Right renal pelvis (tissue), 4 donors: Measurements from ENCODE around the gene CBLB. TPM values are rescaled to one million over a fixed set of nuclear protein-coding genes. Genes with fewer than 3 reads are reported as not detected.

Experiments
- DNase-seq, 4 donors: peaks; one replicate each; pipeline ENCODE4 v3.0.0-alpha.2; 2013; ENCODE audit warnings: low read depth in 4 of 4, low spot score in 3 of 4, missing footprints in 1 of 4
- polyA plus RNA-seq, 4 donors: library from polyadenylated mRNA; unstranded; fragments of 120-200 nt; gene quantifications; one replicate each; pipeline ENCODE4 v1.2.1, GENCODE V29; 2013; ENCODE audit not compliant: insufficient read length in 4 of 4

CBLB gene
- polyA plus RNA-seq, 4 donors = 42.0 to 59.3 (median 50.5) TPM

DNA sequence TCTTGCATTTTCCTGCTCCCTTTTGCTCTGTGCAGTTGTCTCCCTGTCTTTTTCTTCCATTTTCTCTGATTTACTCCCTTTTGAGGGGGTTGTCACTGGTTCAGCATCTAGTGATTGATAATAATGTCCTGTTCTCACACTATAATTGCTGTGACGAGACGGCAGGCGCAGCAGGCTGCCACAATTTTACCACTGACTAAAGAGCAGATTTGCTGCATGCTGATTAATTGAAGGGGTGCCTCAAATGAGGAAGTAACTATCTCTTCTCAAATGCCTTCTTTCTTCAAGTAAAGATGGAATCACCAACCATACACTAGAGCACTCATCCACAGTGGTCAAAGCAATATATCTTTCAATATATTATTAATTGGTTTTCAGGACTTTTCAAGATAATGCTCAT, 219.3 kb downstream of the CBLB start:
- DNase-seq = no peak

DNA sequence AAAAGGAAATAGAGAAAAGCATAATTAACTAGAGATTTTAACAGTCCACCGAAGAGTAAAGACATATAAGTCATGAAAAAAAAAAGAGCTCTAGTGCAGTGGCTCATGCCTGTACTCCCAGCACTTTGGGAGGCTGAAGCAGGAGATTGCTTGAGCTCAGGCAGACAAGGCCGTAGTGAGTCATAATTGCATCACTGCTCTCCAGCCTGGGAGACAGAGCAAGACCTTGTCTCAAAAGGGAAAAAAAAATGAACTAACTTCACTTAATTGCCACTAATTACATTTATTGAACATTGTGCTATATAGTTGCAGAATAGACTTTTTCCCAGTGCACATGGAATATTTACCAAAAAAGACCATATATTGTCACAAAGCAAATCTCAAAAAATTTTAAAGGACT, 221.8 kb downstream of the CBLB start:
- no peak for DNase-seq

DNA sequence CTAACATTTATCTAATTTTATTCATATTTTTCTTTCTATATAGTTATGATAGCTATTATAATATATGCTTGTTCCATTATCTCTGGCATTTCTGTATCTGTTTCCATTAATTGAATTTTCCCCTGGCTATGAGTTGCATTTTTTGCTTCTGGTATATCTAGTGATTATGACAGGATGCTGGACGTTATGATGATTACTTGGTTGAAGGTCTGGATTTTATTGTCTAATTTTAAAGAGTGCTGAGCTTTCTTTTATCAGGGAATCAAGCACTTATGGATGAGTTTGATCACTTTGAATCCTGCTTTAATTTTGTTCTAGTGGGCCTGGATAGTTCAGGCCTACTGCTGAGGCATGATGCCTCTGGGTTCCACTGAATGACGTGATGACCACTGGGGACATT, 229.7 kb downstream of the CBLB start:
- no peak for DNase-seq

GRCh38 chr3:105634708-105635107, 234.1 kb downstream of the CBLB start:
- DNase-seq = no peak

DNA sequence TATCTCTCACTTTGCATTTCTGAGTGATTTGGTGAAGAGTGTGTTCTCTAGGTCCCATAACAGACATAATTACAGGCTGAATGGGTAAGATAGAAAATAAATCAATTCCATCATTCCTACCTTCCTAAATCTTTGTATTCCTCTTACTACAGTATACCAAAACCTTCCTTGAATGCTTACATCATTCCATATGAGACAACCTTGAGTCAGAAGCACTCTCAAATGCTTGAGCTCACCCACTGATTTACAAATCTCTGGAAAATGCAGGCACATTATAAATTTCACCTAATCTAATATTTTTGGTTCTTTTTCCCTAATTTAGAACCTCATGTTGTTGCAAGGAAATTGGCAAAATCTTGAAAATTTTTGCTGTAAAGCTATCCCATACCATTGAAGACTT, 239.1 kb downstream of the CBLB start:
- DNase-seq = no peak

- DNase-seq = no peak
Measured at GRCh38 chr3:105626739-105627138, 242.1 kb downstream of the CBLB start.

DNA sequence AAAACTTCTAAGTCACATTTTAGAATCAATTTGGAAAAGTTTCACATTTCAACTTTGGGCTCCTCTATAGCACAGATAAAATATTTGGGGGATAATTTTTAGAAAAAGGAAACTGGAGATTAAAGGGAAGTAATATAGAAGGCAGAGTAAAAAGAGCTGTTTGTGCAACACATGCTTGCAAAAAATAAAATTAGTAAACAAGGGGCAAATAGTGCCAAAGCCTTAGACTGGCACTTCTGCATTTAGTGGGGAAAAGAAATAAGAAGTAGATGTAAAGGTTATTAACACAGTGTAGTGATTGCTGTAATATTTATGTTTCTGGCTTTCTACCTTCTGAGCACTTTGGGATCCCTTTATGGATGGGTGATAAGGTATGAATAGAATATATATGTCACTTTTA, 246.6 kb downstream of the CBLB start:
- no peak for DNase-seq

DNA sequence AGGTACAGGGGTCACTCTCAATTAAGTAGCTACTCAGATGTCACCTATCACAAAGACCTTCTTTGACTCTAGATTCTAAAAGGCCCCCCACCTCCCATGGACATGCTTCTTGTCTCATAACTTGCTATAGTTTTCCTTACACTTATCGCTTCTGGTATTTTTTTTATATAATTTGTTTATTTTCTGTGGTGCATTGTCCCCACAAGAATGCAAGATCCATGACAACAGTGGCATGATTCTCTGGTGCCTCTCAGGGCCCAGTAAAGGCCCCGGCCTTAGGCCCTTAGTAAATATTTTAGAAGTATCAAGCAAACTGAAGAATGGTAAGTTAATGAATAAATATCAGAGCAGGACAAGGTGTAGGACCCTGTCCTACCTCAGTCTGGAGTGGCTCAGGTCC, 248.6 kb downstream of the CBLB start:
- no peak for DNase-seq

GRCh38 chr3:105619651-105620050, 249.2 kb downstream of the CBLB start:
- no peak for DNase-seq

DNA sequence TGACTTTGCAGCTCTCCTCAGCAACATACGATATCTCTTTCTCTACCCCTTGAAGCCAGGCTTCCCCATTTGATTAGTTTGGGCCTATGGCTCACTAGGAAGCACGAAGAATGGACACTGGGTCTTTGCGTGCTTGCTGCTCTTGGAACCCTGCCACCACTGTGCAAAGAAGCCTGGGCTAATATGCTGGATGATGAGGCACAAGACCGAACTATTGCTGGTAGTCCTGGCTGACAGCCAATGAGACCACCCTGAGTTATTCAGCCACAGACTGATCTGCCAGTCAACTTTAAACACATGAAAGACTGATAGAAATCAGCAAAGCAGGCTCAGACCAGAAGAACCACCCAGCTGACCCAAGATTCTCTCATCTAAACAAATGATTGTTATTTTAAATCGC, 250.3 kb downstream of the CBLB start:
- DNase-seq = no peak

GRCh38 chr3:105616374-105617121, 252.3 kb downstream of the CBLB start:
- DNase-seq = no peak

GRCh38 chr3:105615814-105616213, 253.0 kb downstream of the CBLB start:
- DNase-seq = no peak

GRCh38 chr3:105614288-105615030, 254.4 kb downstream of the CBLB start:
- DNase-seq = no peak

DNA sequence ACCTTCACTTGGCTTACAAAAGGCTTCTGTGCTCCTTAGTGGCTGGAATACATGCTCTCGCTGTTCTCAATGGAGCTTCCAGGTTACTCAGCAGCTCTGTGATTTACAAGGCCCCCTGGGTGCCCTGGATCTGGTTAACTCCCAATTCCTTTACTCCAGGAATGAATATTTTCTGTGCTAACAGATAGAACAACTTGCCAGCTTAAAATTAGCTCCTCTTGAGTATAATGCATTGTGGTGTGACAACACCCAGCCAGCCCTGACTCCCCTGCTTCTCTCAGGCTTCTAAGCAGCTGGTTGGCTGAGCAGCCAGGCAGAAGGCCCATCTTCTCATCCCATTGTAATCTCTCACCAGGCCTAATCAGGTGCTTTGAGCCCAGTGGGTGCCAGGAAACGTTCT, 255.7 kb downstream of the CBLB start:
- no peak for DNase-seq

DNA sequence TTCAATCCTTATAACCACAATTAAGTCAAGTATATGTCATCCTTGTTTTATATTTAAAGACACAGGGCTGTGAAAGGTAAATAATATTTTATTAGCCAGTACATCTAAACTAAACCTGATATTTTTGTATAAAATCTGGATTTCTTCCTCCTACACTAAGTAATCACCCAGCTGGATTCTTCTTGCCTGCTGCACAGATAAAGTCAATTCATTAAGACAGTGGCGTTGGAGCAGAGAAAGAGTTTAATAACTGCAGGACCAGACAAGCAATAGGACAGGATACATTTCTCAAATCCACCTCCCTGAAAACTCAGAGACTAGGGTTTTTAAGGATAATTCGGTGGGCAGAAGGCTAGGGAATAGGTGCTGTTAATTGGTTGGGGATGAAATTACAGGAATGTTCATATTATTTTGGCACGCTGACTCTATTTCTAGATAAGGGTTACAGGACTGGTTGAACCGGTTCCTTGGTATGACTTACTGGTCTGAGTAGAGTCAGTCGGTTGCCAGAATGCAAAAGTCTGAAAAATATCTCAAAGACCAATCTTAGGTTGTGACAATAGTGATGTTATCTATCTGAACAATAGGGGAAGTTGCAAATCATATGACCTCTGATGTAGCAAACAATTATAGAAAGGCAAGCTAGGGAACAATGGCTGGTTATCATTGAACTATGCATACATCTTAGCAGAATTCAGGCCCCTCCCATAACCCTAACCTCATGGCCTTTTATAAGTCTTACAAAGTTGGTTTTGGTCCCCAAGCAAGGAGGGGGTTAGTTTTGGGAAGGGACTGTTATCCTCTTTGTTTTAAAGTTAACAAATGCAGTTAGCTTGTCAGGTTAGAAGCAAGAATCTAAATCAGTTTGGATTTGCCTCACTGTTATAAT, 257.3 kb downstream of the CBLB start:
- no peak for DNase-seq

GRCh38 chr3:105610473-105610872, 258.3 kb downstream of the CBLB start:
- DNase-seq = no peak

DNA sequence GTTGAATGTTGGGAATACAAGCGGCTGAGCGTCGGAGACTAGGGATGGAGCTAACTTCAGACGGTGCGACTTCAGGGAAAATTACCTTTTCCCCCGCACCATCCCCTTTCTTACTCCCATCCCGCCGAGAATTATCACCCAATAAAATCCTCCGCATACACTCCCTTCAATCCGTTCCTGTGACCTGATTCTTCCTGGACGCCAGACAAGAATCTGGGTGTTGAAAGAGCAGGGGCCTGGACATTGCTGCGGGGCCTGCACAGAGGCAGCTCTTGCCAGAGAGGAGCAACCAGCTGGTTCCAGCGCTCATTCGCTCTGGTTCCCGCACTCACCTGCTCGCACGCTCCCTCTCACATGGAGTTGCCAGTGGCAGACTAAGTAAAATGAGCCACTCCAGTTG, 260.2 kb downstream of the CBLB start:
- DNase-seq = no peak

- DNase-seq = no peak
Measured at GRCh38 chr3:105606016-105606415, 262.8 kb downstream of the CBLB start.
